ENCODE measurements around the gene ACSF3.
A peak's percentile ranks its signal among the peaks of the same experiment; 100 is the strongest.

Gene ACSF3

GRCh38 chr16:89192956-89193575 is 99.4 kb downstream of the ACSF3 start:
- no peak for TF ChIP-seq TOX (CRISPR knock-in tag; IDR thresholded peaks at IDR 0.05; ENCODE audit: borderline replicate concordance)
- TF ChIP-seq OSR1 (CRISPR knock-in tag; IDR thresholded peaks at IDR 0.05): no peak
- TF ChIP-seq ZNF8 (CRISPR knock-in tag; IDR thresholded peaks at IDR 0.05): no peak
- no peak for TF ChIP-seq ZFP3 (CRISPR knock-in tag; IDR thresholded peaks at IDR 0.05)
- no peak for TF ChIP-seq ARNTL (CRISPR knock-in tag; IDR thresholded peaks at IDR 0.05; ENCODE audit: borderline replicate concordance, low read depth)
- no peak for TF ChIP-seq TCF4 (CRISPR knock-in tag; IDR thresholded peaks at IDR 0.05; ENCODE audit: borderline replicate concordance)
- no peak for TF ChIP-seq SNAI2 (CRISPR knock-in tag; IDR thresholded peaks at IDR 0.05)
- no peak for TF ChIP-seq CREB5 (CRISPR knock-in tag; IDR thresholded peaks at IDR 0.05; ENCODE audit: low read depth)
- TF ChIP-seq ISL1 (CRISPR knock-in tag; IDR thresholded peaks at IDR 0.05): no peak
- ATAC-seq: peak; percentile 9; the same call in 2 of the 3 replicates

- TF ChIP-seq BACH2 (CRISPR knock-in tag; IDR thresholded peaks at IDR 0.05; ENCODE audit: borderline replicate concordance) (no peak), ESRRG (CRISPR knock-in tag; IDR thresholded peaks at IDR 0.05) (no peak), ZNF8 (CRISPR knock-in tag; IDR thresholded peaks at IDR 0.05) (no peak), TCF4 (CRISPR knock-in tag; IDR thresholded peaks at IDR 0.05; ENCODE audit: borderline replicate concordance) (no peak), ARNTL (CRISPR knock-in tag; IDR thresholded peaks at IDR 0.05; ENCODE audit: borderline replicate concordance, low read depth) (no peak), GLIS3 (CRISPR knock-in tag; IDR thresholded peaks at IDR 0.05) (no peak), ZC3H10 (CRISPR knock-in tag; IDR thresholded peaks at IDR 0.05) (no peak), ZFP3 (CRISPR knock-in tag; IDR thresholded peaks at IDR 0.05) (no peak), ZNF565 (CRISPR knock-in tag; conservative IDR thresholded peaks at IDR 0.05; ENCODE audit: low read depth) (no peak), PATZ1 (CRISPR knock-in tag; IDR thresholded peaks at IDR 0.05; ENCODE audit: borderline replicate concordance) (no peak), OSR1 (CRISPR knock-in tag; IDR thresholded peaks at IDR 0.05) (no peak), RARB (CRISPR knock-in tag; IDR thresholded peaks at IDR 0.05) (no peak), ISL1 (CRISPR knock-in tag; IDR thresholded peaks at IDR 0.05) (no peak), POU6F1 (CRISPR knock-in tag; IDR thresholded peaks at IDR 0.05; ENCODE audit: borderline replicate concordance, low read depth) (no peak), SNAI2 (CRISPR knock-in tag; IDR thresholded peaks at IDR 0.05) (no peak), ZFP30 (CRISPR knock-in tag; IDR thresholded peaks at IDR 0.05) (no peak), CSRNP3 (CRISPR knock-in tag; IDR thresholded peaks at IDR 0.05) (no peak)
- no peak for ATAC-seq
These were observed 100.1 kb downstream of the ACSF3 start for GRCh38 chr16:89193576-89194293.

GRCh38 chr16:89194340-89195311 is 101.0 kb downstream of the ACSF3 start:
- no peak for ATAC-seq
- TF ChIP-seq CSDC2 (CRISPR knock-in tag; IDR thresholded peaks at IDR 0.05): no peak
- no peak for TF ChIP-seq CSRNP3 (CRISPR knock-in tag; IDR thresholded peaks at IDR 0.05)
- TF ChIP-seq PATZ1 (CRISPR knock-in tag; IDR thresholded peaks at IDR 0.05; ENCODE audit: borderline replicate concordance): no peak
- no peak for TF ChIP-seq PPARA (CRISPR knock-in tag; IDR thresholded peaks at IDR 0.05; ENCODE audit: borderline replicate concordance)
- no peak for TF ChIP-seq TOX (CRISPR knock-in tag; IDR thresholded peaks at IDR 0.05; ENCODE audit: borderline replicate concordance)
- no peak for TF ChIP-seq TSHZ2 (CRISPR knock-in tag; IDR thresholded peaks at IDR 0.05)
- no peak for TF ChIP-seq ZNF8 (CRISPR knock-in tag; IDR thresholded peaks at IDR 0.05)

All from SK-N-SH treated with all-trans-retinoic acid at 6 μM for 48 hours (cell line).